SK-N-SH treated with all-trans-retinoic acid at 6 μM for 48 hours (cell line): ENCODE results near the gene DBF4B.

Experiments
- ATAC-seq: fragments of 200-7000 bp; cut with Tn5 transposase; 3 replicates; pipeline ENCODE4 v1.9.1; 2020; ENCODE audit warnings: mild to moderate bottlenecking, moderate library complexity
- ARNTL ChIP-seq: fragments of 450-650 bp; formaldehyde crosslinking; IDR thresholded peaks from 2 replicates; pipeline ENCODE4 v1.5.0; 2020; ENCODE audit warnings: low read depth, mild to moderate bottlenecking, moderate library complexity, borderline replicate concordance
- BACH2 ChIP-seq: fragments of 250-450 bp; sonication (Bioruptor Pico); IDR thresholded peaks from 2 replicates; pipeline ENCODE4 v1.9.0; 2021; ENCODE audit warnings: mild to moderate bottlenecking, borderline replicate concordance
- CREB5 ChIP-seq: fragments of 250-450 bp; sonication (Bioruptor Pico); IDR thresholded peaks from 2 replicates; pipeline ENCODE4 v1.5.1; 2020; ENCODE audit warnings: low read depth, mild to moderate bottlenecking, moderate library complexity
- CSDC2 ChIP-seq: fragments of 250-450 bp; sonication (Bioruptor Pico); IDR thresholded peaks from 2 replicates; pipeline ENCODE4 v1.5.0; 2020; ENCODE audit warnings: mild to moderate bottlenecking, moderate library complexity
- CSRNP3 ChIP-seq: fragments of 250-450 bp; sonication (Bioruptor Pico); IDR thresholded peaks from 2 replicates; pipeline ENCODE4 v1.5.1; 2021; ENCODE audit warnings: mild to moderate bottlenecking, moderate library complexity
- ESRRG ChIP-seq: fragments of 250-450 bp; sonication (Bioruptor Pico); IDR thresholded peaks from 2 replicates; pipeline ENCODE4 v1.6.1; 2021; ENCODE audit warnings: mild to moderate bottlenecking
- GLIS3 ChIP-seq: fragments of 250-450 bp; sonication (Bioruptor Pico); IDR thresholded peaks from 2 replicates; pipeline ENCODE4 v1.5.0; 2020; ENCODE audit warnings: mild to moderate bottlenecking, moderate library complexity
- ISL1 ChIP-seq: fragments of 250-450 bp; sonication (Bioruptor Pico); IDR thresholded peaks from 2 replicates; pipeline ENCODE4 v2.1.2; 2022; ENCODE audit warnings: mild to moderate bottlenecking, moderate library complexity
- OSR1 ChIP-seq: fragments of 250-450 bp; sonication (Bioruptor Pico); IDR thresholded peaks from 2 replicates; pipeline ENCODE4 v1.8.0; 2022; ENCODE audit warnings: moderate library complexity, mild to moderate bottlenecking, inconsistent platforms
- PPARA ChIP-seq: fragments of 250-450 bp; sonication (Bioruptor Pico); IDR thresholded peaks from 2 replicates; pipeline ENCODE4 v1.5.0; 2020; ENCODE audit warnings: mild to moderate bottlenecking, borderline replicate concordance
- RARB ChIP-seq: fragments of 250-450 bp; sonication (Bioruptor Pico); IDR thresholded peaks from 2 replicates; pipeline ENCODE4 v1.8.0; 2021; ENCODE audit warnings: mild to moderate bottlenecking, moderate library complexity
- SNAI2 ChIP-seq: fragments of 250-450 bp; sonication (Bioruptor Pico); IDR thresholded peaks from 2 replicates; pipeline ENCODE4 v1.5.0; 2020; ENCODE audit warnings: mild to moderate bottlenecking, moderate library complexity
- TCF4 ChIP-seq: fragments of 250-450 bp; sonication (Bioruptor Pico); IDR thresholded peaks from 2 replicates; pipeline ENCODE4 v1.8.0; 2021; ENCODE audit warnings: mild to moderate bottlenecking, moderate library complexity, borderline replicate concordance
- TOX ChIP-seq: fragments of 250-450 bp; sonication (Bioruptor Pico); IDR thresholded peaks from 2 replicates; pipeline ENCODE4 v1.8.0; 2021; ENCODE audit warnings: mild to moderate bottlenecking, moderate library complexity, borderline replicate concordance
- ZC3H10 ChIP-seq: fragments of 250-450 bp; sonication (Bioruptor Pico); IDR thresholded peaks from 2 replicates; pipeline ENCODE4 v1.5.1; 2021; ENCODE audit warnings: mild to moderate bottlenecking, moderate library complexity
- ZFP3 ChIP-seq: fragments of 250-450 bp; sonication (Bioruptor Pico); IDR thresholded peaks from 2 replicates; pipeline ENCODE4 v1.5.0; 2020; ENCODE audit warnings: mild to moderate bottlenecking, moderate library complexity
- ZFP30 ChIP-seq: fragments of 450-650 bp; formaldehyde crosslinking; IDR thresholded peaks from 2 replicates; pipeline ENCODE4 v1.5.0; 2022; ENCODE audit warnings: mild to moderate bottlenecking, moderate library complexity
- ZNF565 ChIP-seq: fragments of 450-650 bp; formaldehyde crosslinking; conservative IDR thresholded peaks from 2 replicates; pipeline ENCODE4 v1.5.0; 2020; ENCODE audit warnings: low read depth, mild to moderate bottlenecking, moderate library complexity
- ZNF8 ChIP-seq: fragments of 450-650 bp; formaldehyde crosslinking; IDR thresholded peaks from 2 replicates; pipeline ENCODE4 v1.5.0; 2020; ENCODE audit warnings: mild to moderate bottlenecking, moderate library complexity
- TF ChIP-seq, protein P1 (sequence below): fragments of 250-450 bp; sonication (Bioruptor Pico); IDR thresholded peaks from 2 replicates; pipeline ENCODE4 v1.5.0; 2020; ENCODE audit warnings: mild to moderate bottlenecking, moderate library complexity
- TF ChIP-seq, protein P2 (sequence below): fragments of 250-450 bp; sonication (Bioruptor Pico); IDR thresholded peaks from 2 replicates; pipeline ENCODE4 v1.8.0; 2020; ENCODE audit warnings: mild to moderate bottlenecking, moderate library complexity, borderline replicate concordance
- TF ChIP-seq, protein P3 (sequence below): fragments of 250-450 bp; sonication (Bioruptor Pico); IDR thresholded peaks from 2 replicates; pipeline ENCODE4 v1.8.0; 2021; ENCODE audit warnings: low read depth, mild to moderate bottlenecking, moderate library complexity, borderline replicate concordance

Gene DBF4B

GRCh38 chr17:44787271-44787940 is 78.9 kb downstream of the DBF4B start:
- peak; percentile 20; the same call in 1 of the 3 replicates for ATAC-seq
- TF ChIP-seq ZNF565 (CRISPR knock-in tag) (no peak), BACH2 (CRISPR knock-in tag) (no peak), SNAI2 (no peak), ZFP3 (CRISPR knock-in tag) (no peak), OSR1 (CRISPR knock-in tag) (no peak), CSDC2 (CRISPR knock-in tag) (no peak), ZFP30 (CRISPR knock-in tag) (no peak), ZC3H10 (CRISPR knock-in tag) (no peak), ARNTL (CRISPR knock-in tag) (no peak), ESRRG (CRISPR knock-in tag) (no peak)
- TF ChIP-seq, protein P1, sequence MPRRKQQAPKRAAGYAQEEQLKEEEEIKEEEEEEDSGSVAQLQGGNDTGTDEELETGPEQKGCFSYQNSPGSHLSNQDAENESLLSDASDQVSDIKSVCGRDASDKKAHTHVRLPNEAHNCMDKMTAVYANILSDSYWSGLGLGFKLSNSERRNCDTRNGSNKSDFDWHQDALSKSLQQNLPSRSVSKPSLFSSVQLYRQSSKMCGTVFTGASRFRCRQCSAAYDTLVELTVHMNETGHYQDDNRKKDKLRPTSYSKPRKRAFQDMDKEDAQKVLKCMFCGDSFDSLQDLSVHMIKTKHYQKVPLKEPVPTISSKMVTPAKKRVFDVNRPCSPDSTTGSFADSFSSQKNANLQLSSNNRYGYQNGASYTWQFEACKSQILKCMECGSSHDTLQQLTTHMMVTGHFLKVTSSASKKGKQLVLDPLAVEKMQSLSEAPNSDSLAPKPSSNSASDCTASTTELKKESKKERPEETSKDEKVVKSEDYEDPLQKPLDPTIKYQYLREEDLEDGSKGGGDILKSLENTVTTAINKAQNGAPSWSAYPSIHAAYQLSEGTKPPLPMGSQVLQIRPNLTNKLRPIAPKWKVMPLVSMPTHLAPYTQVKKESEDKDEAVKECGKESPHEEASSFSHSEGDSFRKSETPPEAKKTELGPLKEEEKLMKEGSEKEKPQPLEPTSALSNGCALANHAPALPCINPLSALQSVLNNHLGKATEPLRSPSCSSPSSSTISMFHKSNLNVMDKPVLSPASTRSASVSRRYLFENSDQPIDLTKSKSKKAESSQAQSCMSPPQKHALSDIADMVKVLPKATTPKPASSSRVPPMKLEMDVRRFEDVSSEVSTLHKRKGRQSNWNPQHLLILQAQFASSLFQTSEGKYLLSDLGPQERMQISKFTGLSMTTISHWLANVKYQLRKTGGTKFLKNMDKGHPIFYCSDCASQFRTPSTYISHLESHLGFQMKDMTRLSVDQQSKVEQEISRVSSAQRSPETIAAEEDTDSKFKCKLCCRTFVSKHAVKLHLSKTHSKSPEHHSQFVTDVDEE (CRISPR knock-in tag): no peak
- TF ChIP-seq, protein P2, sequence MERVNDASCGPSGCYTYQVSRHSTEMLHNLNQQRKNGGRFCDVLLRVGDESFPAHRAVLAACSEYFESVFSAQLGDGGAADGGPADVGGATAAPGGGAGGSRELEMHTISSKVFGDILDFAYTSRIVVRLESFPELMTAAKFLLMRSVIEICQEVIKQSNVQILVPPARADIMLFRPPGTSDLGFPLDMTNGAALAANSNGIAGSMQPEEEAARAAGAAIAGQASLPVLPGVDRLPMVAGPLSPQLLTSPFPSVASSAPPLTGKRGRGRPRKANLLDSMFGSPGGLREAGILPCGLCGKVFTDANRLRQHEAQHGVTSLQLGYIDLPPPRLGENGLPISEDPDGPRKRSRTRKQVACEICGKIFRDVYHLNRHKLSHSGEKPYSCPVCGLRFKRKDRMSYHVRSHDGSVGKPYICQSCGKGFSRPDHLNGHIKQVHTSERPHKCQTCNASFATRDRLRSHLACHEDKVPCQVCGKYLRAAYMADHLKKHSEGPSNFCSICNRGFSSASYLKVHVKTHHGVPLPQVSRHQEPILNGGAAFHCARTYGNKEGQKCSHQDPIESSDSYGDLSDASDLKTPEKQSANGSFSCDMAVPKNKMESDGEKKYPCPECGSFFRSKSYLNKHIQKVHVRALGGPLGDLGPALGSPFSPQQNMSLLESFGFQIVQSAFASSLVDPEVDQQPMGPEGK (CRISPR knock-in tag): no peak
- TF ChIP-seq, protein P3, sequence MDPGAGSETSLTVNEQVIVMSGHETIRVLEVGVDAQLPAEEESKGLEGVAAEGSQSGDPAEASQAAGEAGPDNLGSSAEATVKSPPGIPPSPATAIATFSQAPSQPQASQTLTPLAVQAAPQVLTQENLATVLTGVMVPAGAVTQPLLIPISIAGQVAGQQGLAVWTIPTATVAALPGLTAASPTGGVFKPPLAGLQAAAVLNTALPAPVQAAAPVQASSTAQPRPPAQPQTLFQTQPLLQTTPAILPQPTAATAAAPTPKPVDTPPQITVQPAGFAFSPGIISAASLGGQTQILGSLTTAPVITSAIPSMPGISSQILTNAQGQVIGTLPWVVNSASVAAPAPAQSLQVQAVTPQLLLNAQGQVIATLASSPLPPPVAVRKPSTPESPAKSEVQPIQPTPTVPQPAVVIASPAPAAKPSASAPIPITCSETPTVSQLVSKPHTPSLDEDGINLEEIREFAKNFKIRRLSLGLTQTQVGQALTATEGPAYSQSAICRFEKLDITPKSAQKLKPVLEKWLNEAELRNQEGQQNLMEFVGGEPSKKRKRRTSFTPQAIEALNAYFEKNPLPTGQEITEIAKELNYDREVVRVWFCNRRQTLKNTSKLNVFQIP: no peak

DNA sequence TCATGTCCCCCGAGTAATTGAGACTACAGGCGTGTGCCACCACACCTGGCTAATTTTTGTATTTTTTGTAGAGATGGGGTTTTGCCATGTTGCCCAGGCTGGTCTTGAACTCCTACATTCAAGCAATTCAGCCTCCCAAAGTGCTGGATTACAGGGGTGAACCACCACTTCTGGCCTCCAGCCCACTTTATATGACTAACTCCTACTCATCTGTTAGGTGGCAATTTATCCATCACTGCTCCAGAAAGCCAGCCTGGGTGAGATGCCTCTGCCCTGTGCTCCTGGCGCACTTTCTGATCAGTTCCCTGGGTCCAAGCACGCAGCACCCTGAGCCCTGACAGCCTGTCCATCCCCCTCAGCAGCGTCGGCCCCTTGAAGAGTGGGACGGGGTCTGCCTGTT is 79.7 kb downstream of the DBF4B start:
- TF ChIP-seq CREB5 (CRISPR knock-in tag): no peak
- no peak for TF ChIP-seq TCF4
- TF ChIP-seq ZC3H10 (CRISPR knock-in tag): no peak
- no peak for TF ChIP-seq GLIS3
- no peak for TF ChIP-seq BACH2 (CRISPR knock-in tag)

DNA sequence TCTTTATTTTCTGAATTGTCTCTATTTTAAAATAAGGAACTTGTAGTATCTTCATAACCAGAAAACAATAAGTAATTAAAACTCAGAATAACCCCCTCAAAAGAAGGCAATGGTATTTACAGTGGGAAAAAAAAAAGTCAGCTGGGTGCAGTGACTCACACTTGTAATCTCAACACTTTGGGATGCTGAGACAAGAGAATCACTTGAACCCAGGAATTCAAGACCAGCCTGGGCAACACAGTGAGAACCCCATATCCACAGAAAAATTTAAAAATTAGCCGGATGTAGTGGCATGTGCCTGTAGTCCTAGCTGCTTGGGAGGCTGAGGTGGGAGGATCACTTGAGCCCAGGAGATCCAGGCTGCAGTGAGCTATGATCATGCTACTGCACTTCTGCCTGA is 83.8 kb downstream of the DBF4B start:
- TF ChIP-seq, protein P2 (CRISPR knock-in tag): no peak
- TF ChIP-seq ZNF8 (CRISPR knock-in tag) (no peak), RARB (no peak), ISL1 (CRISPR knock-in tag) (no peak), GLIS3 (no peak), CSRNP3 (no peak), BACH2 (CRISPR knock-in tag) (no peak), ZFP30 (CRISPR knock-in tag) (no peak), SNAI2 (no peak), TOX (no peak), PPARA (CRISPR knock-in tag) (no peak), ESRRG (CRISPR knock-in tag) (no peak), CSDC2 (CRISPR knock-in tag) (no peak)
- no peak; the same call in 2 of the 3 replicates for ATAC-seq

More for the DNA sequence above, 79.7 kb downstream of the DBF4B start:
- no peak for ATAC-seq
